ENCODE results near the gene C19orf85.
"Not testable (repeated sequence)": the region's sequence is repeated elsewhere in the genome, so short reads cannot be mapped to it uniquely, and the experiment has no call there.

Gene C19orf85

GRCh38 chr19:55436847-55437246 is 27.7 kb downstream of the C19orf85 start:
- no peak for DNase-seq

GRCh38 chr19:55435020-55435419 is 29.5 kb downstream of the C19orf85 start:
- DNase-seq = no peak

- DNase-seq = no peak
Observed at GRCh38 chr19:55434356-55434919, 30.1 kb downstream of the C19orf85 start.

- DNase-seq = no peak
Observed at GRCh38 chr19:55433292-55433691, 31.3 kb downstream of the C19orf85 start.

GRCh38 chr19:55432241-55432959 is 32.2 kb downstream of the C19orf85 start:
- DNase-seq = no peak

- DNase-seq = no peak
Observed at GRCh38 chr19:55431183-55431582, 33.4 kb downstream of the C19orf85 start.

- DNase-seq = no peak
Observed at GRCh38 chr19:55426042-55426441, 38.5 kb downstream of the C19orf85 start.

- DNase-seq = no peak
Observed at GRCh38 chr19:55424518-55424917, 40.0 kb downstream of the C19orf85 start.

- no peak for DNase-seq
Observed at GRCh38 chr19:55423225-55424005, 41.1 kb downstream of the C19orf85 start.

GRCh38 chr19:55421281-55421680 is 43.3 kb downstream of the C19orf85 start:
- not testable (repeated sequence) for DNase-seq

- no peak for DNase-seq
Observed at GRCh38 chr19:55419624-55420236, 44.8 kb downstream of the C19orf85 start.

GRCh38 chr19:55419103-55419502 is 45.4 kb downstream of the C19orf85 start:
- DNase-seq = no peak

- DNase-seq = peak; percentile 24
Observed at GRCh38 chr19:55418185-55418584, 46.4 kb downstream of the C19orf85 start.
